Right lobe of liver (tissue), 4 donors: ENCODE measurements around the gene CPNE6.

Source experiments
- POLR2A ChIP-seq: fragments of 450-650 bp; IDR thresholded peaks from one replicate; pipeline ENCODE4 v1.6.1; 2017; ENCODE audit warnings: antibody characterized with exemption, mild to moderate bottlenecking
- TF ChIP-seq, protein P1 (sequence below), 4 donors: fragments of 200-600 bp in 3 of 4; fragments of 450-650 bp in 1 of 4; IDR thresholded peaks; one replicate each; pipeline versions ENCODE4 v1.5.1 to v1.8.0; 2016 to 2022; ENCODE audit warnings: antibody characterized with exemption in 4 of 4, mild to moderate bottlenecking in 2 of 4
- donor health status: DM: no; HTN: no; CAD: no.
- donor health status: DM: no; HTN: no; CAD: no.
- donor health status: DM: no; HTN: yes; CAD: no.

DNA sequence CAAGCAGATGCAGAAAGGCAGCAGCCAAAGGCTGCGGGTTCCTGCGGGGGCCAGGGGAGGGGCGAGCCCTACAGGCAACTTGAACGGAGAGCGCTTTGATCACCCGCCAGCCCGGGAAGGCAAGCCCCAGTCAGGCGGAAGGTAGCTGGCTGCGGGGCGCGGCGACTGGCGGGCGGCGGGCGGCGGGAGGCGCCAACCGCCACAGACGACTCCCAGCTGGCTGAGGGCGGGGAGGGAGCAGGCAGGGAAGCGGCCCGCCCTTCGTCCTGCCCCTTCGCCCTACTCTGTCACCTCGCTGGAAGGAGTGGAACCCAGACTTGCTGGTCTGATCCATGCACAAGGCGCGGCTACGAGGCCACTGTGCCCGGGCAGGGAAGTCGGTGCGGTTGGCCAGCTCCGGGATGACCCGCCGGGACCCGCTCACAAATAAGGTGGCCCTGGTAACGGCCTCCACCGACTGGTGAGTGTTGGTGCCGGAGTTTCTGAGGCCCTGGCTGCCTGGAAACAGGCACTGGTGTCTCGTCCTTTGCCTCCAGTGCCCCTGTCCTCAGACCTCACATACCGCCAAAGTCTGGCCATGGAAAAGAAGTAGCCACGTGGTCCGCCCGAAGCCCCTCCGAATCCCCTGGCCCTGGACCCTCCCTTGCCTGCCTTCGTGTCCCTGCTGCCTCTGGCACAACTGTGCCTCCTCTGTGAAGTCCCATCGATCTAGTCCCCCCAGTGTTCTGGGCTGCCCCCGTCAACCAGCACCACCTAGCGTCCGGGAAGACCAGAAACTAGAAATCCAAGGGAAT is 35.0 kb upstream of the CPNE6 start:
- peak; percentile 53 for TF ChIP-seq POLR2A
- TF ChIP-seq, protein P1, sequence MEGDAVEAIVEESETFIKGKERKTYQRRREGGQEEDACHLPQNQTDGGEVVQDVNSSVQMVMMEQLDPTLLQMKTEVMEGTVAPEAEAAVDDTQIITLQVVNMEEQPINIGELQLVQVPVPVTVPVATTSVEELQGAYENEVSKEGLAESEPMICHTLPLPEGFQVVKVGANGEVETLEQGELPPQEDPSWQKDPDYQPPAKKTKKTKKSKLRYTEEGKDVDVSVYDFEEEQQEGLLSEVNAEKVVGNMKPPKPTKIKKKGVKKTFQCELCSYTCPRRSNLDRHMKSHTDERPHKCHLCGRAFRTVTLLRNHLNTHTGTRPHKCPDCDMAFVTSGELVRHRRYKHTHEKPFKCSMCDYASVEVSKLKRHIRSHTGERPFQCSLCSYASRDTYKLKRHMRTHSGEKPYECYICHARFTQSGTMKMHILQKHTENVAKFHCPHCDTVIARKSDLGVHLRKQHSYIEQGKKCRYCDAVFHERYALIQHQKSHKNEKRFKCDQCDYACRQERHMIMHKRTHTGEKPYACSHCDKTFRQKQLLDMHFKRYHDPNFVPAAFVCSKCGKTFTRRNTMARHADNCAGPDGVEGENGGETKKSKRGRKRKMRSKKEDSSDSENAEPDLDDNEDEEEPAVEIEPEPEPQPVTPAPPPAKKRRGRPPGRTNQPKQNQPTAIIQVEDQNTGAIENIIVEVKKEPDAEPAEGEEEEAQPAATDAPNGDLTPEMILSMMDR (IDR thresholded peaks at IDR 0.05), result peak; percentile 58 to 75 (median 74)
